ENCODE results near the gene CFAP251.
"Not testable (repeated sequence)": the region's sequence is repeated elsewhere in the genome, so short reads cannot be mapped to it uniquely, and the experiment has no call there.

Gene CFAP251

GRCh38 chr12:121917950-121918678 is at the start of gene CFAP251:
CFAP251 (plus strand) TSS chr12:121918592; CDS start chr12:121921306, 2,714 bp downstream.
- TF ChIP-seq, protein P1, sequence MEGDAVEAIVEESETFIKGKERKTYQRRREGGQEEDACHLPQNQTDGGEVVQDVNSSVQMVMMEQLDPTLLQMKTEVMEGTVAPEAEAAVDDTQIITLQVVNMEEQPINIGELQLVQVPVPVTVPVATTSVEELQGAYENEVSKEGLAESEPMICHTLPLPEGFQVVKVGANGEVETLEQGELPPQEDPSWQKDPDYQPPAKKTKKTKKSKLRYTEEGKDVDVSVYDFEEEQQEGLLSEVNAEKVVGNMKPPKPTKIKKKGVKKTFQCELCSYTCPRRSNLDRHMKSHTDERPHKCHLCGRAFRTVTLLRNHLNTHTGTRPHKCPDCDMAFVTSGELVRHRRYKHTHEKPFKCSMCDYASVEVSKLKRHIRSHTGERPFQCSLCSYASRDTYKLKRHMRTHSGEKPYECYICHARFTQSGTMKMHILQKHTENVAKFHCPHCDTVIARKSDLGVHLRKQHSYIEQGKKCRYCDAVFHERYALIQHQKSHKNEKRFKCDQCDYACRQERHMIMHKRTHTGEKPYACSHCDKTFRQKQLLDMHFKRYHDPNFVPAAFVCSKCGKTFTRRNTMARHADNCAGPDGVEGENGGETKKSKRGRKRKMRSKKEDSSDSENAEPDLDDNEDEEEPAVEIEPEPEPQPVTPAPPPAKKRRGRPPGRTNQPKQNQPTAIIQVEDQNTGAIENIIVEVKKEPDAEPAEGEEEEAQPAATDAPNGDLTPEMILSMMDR (conservative IDR thresholded peaks at IDR 0.05; ENCODE audit: low read depth) = peak; percentile 67
- ChIA-PET POLR2A (ENCODE audit: low non-redundant PET) (no interaction called here), CTCF (interaction anchor here (0.6 to 1.0 kb wide), 3 partner anchors 11 to 235 kb away, joined by 3 to 5 read pairs (median 3); no protein-coding TSS in a partner anchor)
- DNase-seq (ENCODE audit: low spot score) = peak; percentile 59
- H3K27ac ChIP-seq = peak within 1 kb of the TSS; percentile 81

GRCh38 chr12:121869229-121869628 is 49.2 kb upstream of the CFAP251 start:
- H3K27ac ChIP-seq; POLR2A ChIA-PET (ENCODE audit: low non-redundant PET); DNase-seq (ENCODE audit: low spot score); CTCF ChIA-PET: not testable (repeated sequence)

DNA sequence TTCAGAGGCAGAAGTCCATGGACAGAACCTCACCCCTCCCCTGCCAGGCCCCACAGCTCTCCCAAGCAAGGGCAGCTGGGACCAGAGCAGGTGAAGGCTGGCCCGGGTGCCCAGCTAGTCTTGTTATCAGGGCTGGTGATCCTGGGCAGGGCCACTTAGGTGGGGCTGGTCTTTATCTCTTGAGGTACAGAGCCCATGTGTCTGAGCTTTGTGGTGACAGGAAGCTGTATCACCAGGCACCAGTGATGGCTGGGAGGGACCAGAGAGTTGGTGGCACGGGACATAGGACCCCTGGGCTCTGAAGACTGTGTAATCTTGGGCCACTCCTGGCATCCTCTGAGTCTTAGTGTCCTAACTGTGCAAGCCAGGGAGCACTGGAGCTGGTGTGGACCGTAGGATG is 46.9 kb upstream of the CFAP251 start:
- POLR2A ChIA-PET (ENCODE audit: low non-redundant PET) = interaction anchor here (1.2 kb wide), 1 partner anchor 9 kb away, joined by 6 read pairs; no protein-coding TSS in a partner anchor
- H3K27ac ChIP-seq = no peak overlapping the region
- TF ChIP-seq, protein P1 (conservative IDR thresholded peaks at IDR 0.05; ENCODE audit: low read depth) = no peak
- CTCF ChIA-PET = interaction anchor here (0.7 kb wide), 1 partner anchor 16 kb away, joined by 5 read pairs; no protein-coding TSS in a partner anchor
- DNase-seq (ENCODE audit: low spot score) = no peak

DNA sequence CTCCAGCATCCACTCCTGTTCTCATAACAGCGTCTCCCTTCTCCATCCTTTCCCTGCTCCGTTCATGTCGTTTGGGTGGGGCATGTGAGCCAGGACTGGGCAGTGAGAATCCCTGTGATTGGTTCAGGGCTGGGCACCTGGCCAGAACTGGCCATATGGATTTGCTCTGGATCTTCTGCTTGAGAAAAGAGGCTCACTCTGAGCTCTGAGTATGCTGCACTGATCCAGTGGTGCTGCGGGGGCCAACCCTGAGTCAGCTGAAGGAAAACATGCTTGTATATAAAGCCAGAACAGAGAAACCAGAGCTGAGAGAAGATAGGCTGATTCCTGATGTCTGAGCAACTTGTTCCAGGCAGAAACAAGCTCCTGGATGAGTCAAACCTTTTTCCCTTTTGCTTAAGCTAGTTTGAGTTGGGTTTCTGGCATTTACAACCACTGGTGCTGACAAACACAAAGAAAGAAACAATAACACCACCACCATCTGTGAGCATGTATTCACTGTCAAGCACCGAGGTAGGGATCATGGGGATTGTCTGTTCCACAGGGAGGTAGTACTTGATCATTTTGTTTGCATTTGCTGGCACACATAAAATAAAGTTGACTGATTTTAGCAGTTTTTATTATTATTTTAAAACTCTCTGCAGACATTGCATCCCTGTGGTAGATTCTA is 45.7 kb upstream of the CFAP251 start:
- CTCF ChIA-PET = interaction anchor here (0.7 to 1.1 kb wide), 2 partner anchors 16 to 94 kb away, joined by 3 to 4 read pairs; partner anchors contain the start of gene PSMD9
- DNase-seq (ENCODE audit: low spot score) = peak; percentile 42
- H3K27ac ChIP-seq = peak overlapping the region; percentile 66
- POLR2A ChIA-PET (ENCODE audit: low non-redundant PET) = no interaction called here
- TF ChIP-seq, protein P1 (conservative IDR thresholded peaks at IDR 0.05; ENCODE audit: low read depth) = no peak

DNA sequence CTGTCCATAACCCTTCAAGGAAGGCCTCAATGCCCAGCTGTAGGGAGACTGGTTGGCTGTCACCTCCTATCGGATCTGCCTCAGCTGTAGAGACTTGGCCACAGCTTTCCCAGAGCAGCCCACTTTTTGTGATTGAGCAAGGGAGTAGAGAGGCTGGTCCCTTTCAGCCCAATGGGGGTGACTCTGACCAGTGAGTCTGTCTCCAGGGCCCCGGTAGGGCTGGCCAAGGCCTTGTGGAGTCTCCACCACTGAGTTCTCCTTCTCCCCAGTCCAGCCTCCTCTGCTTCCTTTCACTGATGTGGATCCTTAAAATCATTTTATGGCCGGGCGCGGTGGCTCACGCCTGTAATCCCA is 45.2 kb upstream of the CFAP251 start:
- ChIA-PET CTCF (interaction anchor here (0.7 to 1.1 kb wide), 2 partner anchors 15 to 95 kb away, joined by 3 to 4 read pairs; partner anchors contain the start of gene PSMD9), POLR2A (ENCODE audit: low non-redundant PET) (no interaction called here)
- TF ChIP-seq, protein P1 (conservative IDR thresholded peaks at IDR 0.05; ENCODE audit: low read depth) = no peak
- H3K27ac ChIP-seq = peak overlapping the region; percentile 66
- DNase-seq (ENCODE audit: low spot score) = no peak

- no peak for DNase-seq (ENCODE audit: low spot score)
- ChIA-PET CTCF (no interaction called here), POLR2A (ENCODE audit: low non-redundant PET) (no interaction called here)
- TF ChIP-seq, protein P1 (conservative IDR thresholded peaks at IDR 0.05; ENCODE audit: low read depth) = no peak
- H3K27ac ChIP-seq = no peak overlapping the region
Measured at GRCh38 chr12:121874071-121874470, 44.3 kb upstream of the CFAP251 start.

GRCh38 chr12:121875582-121875981 is 42.8 kb upstream of the CFAP251 start:
- CTCF ChIA-PET = no interaction called here
- no peak for DNase-seq (ENCODE audit: low spot score)
- TF ChIP-seq, protein P1 (conservative IDR thresholded peaks at IDR 0.05; ENCODE audit: low read depth) = no peak
- H3K27ac ChIP-seq = no peak overlapping the region
- POLR2A ChIA-PET (ENCODE audit: low non-redundant PET) = no interaction called here

DNA sequence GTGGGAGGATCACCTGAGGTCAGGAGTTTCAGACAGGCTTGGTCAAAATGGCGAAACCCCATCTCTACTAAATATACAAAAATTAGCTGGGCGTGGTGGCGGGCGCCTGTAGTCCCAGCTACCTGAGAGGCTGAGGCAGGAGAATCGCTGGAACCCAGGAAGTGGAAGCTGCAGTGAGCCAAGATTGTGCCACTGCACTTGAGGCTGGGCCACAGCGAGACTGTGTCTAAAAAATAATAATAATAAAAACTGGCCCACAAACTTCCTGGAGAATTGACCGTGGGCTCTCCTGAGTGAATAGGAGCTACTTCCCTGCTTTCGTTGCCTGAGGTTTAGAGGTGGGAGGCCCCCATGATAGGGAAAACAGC is 42.3 kb upstream of the CFAP251 start:
- DNase-seq (ENCODE audit: low spot score); CTCF ChIA-PET; POLR2A ChIA-PET (ENCODE audit: low non-redundant PET); H3K27ac ChIP-seq: not testable (repeated sequence)
